GM12801 (cell line): ENCODE data around the gene GRB2.

Source experiments
- CTCF ChIP-seq: IDR thresholded peaks from one replicate; pipeline ENCODE4 v1.5.1; 2011; ENCODE audit warnings: control low read depth; ENCODE audit not compliant: insufficient read length; ENCODE audit errors: extremely low read depth

The GRB2 gene

GRCh38 chr17:75272848-75273184 is 132.7 kb downstream of the GRB2 start:
- TF ChIP-seq CTCF = no peak

GRCh38 chr17:75271955-75272847 is 133.3 kb downstream of the GRB2 start:
- TF ChIP-seq CTCF = no peak

GRCh38 chr17:75271233-75271954 is 134.1 kb downstream of the GRB2 start:
- TF ChIP-seq CTCF = no peak

GRCh38 chr17:75270966-75271232 is 134.6 kb downstream of the GRB2 start, which contains the start of gene MIF4GD:
Gene MIF4GD (minus strand): TSS chr17:75271231. CDS start chr17:75270195, 1,036 bp downstream.
- TF ChIP-seq CTCF = no peak

GRCh38 chr17:75270218-75270965 is 135.1 kb downstream of the GRB2 start:
- no peak for TF ChIP-seq CTCF

- no peak for TF ChIP-seq CTCF
Observed at GRCh38 chr17:75269844-75270217, 135.6 kb downstream of the GRB2 start.
